Measurements from ENCODE around the gene SAMSN1.
"Not testable (repeated sequence)": the region's sequence is repeated elsewhere in the genome, so short reads cannot be mapped to it uniquely, and the experiment has no call there.

The SAMSN1 gene

DNA sequence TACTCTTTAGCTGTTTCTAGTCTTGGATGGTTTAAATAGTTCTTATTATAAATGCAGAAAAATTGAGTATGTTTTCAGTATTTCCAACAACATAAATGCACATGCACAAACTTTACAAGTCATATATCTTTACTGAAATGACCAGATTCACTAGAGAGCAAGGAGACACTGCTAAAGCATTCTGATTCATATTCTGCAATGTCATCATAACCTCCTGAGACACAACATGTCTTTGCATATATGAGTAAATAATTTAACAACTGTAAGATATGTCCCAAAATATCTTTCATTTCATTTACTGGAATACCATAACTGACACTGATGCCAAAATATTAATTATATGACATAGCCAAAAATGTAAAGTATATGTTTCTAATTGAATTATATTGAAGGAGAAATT lies 16.8 kb upstream of the SAMSN1 start:
- DNase-seq: no peak

DNA sequence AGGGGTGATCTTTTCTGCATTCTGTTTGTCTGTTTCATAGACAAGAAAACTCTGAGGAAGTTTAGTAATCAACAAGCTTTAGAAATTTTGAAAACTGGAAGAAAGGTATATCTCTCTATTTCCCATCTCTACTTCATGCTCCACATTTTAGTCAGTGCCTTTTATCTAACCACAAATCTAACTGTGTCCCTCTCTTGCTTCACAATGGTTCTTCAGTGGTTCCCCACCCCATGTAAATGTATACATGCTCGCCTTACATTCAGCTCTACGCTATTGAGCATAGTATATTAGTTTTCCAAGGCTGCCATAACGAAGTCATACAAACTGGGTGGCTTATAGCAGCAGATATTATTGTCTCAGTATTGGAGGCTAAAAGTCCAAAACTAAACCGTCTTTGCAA lies 14.4 kb upstream of the SAMSN1 start:
- no peak for DNase-seq

DNA sequence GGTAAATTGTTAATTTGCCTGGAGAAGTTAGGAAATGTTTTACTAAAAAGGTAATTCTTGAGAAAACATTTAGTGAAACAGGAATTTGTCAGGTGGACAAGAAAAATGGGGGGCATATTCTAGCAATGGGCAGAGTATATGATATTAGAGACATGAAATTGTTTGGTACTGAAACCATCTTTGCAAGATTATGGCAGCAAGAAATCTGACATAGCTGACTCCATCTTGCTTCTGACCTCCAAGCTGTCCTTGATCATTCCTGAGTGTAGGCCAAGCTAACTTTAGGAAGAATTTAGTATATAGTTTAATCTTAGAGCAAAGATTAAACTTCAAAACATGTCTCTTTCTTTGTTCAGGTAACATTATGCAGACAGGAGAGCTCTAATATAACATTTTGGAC lies 14.0 kb upstream of the SAMSN1 start:
- no peak for DNase-seq

DNA sequence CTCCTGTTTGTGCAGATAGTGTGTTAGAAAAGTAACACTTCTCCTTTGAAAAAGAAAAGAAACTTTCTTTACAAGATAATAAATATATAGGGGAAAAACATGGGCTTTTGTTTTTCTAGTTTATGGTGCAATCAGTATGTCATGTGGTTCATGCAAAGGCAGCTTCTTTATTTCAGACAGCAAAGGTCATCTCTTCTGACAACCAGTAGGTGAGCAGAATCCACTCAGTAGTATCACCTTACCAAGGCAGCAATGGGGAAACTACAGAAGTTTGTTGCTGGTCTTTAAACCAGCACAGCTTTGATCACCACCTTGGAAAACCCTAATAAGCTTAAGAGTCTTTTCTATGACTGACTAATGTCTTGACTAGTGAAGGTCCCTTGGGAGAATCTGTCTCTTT lies 13.0 kb upstream of the SAMSN1 start:
- no peak for DNase-seq

DNA sequence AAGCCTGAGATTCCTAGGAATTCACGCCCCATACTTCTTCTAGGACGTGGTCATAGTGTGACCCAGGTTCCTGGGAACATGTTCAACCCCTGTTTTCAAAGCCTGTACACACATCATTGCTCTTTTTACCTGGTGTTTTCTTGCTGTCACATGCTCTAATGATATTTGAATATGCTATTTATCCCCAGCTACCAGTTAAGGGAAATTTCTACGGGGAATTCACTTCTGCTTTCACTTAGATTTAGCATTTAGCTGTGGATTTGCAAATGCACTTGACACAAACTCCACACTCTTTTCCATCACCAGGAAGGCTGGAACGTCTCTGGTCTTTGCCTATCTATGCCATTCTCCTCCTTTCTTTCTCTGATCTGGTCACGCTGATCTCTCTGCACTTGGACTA lies 11.3 kb upstream of the SAMSN1 start:
- DNase-seq: no peak

DNA sequence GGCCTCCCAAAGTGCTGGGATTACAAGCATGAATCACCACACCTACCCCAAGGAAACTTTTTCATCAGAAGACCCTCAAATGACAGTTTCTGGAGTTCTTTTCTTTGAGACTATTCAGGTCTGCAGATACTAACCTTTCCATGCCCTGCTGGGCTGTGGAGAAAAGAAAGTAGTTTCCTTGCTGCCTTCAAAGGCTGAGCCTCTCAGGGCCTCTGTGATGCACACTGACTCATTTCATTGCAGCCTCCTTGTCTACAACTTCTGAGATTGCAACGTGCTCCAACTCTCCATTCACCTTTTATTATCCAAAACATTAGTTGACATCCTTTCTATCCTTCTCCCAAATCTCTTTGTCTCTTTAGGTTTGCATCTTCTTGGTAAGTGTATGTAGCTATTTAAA lies 8.8 kb upstream of the SAMSN1 start:
- no peak for DNase-seq

DNA sequence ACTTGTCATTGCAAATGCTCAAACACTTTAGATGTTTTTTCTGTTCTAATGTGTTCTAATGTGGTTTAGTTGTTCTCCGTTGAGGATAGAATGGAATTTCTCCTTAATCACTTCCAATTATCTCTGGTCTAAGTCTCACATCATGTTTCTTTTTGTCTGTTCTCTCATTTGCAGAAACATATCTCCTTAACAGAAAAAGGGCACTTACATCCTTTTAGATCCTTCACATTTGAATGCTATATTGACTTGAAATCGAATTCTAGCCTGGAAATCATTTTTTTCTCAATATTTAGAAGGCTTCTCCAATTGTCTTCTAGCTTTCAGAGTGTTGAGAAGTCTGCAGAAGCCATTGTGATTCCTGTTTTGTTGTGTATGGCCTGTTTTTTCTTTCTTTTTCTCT lies 7.3 kb upstream of the SAMSN1 start:
- no peak for DNase-seq

DNA sequence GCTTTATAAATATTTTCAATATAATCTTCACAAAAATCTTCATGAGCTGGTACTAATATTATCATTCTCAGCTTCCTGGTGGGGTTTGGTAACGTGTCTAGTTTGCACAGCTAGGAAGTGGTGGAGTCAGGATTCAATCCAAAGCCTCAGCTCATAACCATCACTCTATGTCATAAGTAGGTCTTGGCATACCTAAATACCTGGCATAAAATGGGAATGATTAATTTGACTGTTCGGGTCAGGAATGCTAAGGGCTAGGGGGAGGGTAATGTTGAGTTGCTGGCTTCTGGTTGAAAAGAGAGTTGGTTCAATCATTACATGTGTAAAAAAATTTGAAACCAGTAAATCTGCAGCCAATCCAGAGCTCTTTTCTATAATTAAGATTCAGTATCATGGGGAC lies 5.6 kb upstream of the SAMSN1 start:
- no peak for DNase-seq

DNA sequence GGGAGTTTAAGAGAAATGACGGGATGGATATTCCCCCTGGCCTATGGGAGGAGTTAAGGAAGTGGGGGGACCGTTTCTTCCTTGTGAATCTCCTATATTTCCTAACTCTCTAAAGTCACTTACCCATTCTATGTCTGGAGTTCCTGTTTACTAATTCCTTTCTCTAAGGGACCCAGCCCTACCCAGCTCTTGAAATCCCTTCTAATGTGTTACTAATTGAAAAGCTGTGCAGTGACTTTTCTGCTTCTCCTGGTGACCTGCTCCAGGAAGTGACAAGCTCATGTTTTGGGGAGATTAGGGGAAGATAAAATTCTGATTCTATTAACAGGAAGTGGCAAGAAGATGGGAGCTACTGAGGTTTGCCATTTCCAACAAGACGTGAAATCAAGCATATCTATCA lies 4.0 kb upstream of the SAMSN1 start:
- DNase-seq: no peak

DNA sequence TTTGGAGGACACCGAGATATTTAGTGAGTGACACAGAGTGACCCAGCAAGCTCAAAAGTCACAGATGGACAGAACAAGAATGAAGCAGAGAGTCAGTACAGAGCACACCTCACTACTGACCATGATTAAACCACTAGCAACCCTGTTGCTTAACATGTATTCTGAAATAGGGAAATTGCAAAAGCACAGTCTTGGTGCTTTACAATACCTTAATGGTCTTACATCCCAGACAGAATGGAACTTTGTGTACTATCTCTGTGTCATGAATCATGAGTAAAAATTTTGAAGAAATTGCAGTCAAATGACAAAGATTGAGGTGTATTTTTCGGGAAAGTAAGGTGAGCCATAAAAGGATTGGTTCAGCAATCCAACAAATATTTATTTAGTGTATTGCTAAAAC lies 2.7 kb upstream of the SAMSN1 start:
- no peak for DNase-seq

DNA sequence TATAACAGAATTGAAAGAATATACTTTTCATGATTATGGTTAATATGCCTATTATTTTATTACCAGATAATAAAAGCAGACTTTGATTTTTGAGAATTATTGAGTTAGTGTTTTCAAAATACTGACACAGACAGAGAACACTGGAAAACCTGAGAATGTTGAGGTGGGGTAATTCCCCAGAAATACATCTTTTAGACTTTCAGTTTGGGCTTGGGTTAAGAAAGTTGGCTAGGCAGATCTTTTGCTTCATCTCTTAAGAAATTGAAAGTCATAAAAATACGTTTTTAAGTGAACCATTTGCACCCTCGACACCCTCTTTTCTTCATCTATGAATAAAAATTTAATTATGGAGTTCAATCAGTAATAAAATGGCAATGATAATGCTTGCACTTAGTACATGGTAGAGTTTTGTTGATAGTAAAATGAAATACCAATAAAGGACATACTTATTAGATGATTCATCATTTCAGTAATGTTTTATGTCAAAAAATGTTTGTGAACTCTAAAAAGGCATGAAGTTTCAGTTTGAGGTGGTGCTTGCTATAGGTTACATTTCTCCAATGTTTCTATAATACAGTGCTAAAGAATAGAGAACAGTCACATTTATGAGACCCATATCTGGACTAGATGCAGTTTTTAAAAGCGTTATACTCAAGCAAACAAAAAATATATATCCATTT lies 1.9 kb upstream of the SAMSN1 start:
- no peak for DNase-seq

DNA sequence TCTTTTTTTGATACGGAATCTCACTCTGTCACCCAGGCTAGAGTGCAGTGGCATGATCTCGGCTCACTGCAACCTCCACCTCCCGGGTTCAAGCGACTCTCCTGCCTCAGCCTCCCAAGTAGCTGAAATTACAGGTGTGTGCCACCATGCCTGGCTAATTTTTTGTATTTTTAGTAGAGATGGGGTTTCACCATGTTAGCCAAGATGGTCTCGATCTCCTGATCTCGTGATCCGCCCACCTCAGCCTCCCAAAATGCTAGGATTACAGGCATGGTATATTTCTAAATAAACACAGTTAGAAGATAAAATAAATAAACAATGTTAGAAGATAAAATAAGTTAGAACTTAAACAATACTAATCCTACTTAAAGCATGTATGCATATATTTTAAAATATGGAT lies 604 bp upstream of the SAMSN1 start:
- not testable (repeated sequence) for DNase-seq

DNA sequence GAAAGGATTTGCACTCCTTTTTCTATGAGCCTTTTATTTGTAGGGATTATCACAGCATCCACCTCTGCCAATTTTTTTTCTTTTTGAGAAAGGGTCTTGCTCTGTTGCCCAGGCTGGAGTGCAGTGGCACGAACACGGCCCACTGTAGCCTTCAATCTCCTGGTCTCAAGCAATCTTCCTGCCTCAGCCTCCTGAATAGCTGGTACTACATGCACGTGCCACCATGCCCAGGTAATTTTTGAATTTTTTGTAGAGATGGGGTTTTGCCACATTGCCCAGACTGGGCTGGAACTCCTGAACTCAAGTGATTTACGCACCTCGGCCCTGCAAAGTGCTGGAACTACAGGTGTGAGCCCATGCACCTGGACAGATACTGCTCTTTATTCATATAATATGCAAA lies 2.1 kb downstream of the SAMSN1 start:
- no peak for DNase-seq

DNA sequence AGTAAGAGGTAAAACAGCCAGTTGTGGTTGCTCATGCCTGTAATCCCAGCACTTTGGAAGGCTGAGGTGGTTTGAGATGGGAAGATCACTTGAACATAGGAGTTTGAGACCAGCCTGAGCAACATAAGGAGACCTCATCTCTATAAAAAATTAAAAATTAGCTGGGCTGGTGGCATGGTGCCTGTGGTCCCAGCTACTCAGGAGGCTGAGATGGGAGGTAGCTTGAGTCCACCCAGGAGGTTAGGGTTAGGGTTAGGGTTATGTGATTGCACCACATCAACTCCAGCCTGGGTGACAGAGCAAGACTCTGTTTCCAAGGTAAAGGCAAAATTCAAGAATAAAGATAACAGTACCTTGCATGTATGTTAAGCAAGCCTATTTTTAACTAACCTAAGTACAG lies 3.5 kb downstream of the SAMSN1 start:
- DNase-seq: no peak

DNA sequence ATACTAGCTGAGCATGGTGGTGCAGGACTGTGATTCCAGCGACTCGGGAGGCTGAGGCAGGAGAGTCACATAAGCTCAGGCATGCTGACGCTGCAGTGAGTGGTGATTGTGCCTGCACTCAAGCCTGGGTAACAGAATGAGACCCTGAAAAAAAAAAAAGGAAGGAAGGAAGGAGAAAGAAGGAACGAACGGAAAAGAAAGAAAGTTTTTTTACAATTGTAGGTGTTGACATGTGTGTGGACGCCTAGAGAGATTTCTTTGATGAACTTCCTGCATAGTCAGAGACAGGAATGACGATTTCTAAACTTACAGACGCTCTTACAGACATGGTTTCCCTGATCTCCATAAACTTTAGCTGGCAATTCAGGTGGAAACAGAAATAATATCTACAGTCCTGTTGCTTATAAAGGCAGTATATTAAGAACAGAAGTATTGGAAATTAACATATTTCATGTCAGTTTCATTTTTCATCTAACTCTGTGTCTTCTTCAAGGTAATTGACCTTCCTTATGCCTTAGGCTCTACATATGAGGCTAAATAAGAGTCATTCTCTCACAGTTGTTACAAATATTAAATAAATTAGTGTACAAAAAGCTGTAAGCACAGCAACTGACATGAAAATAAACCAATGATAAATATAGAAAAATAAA lies 4.1 kb downstream of the SAMSN1 start:
- no peak for DNase-seq

DNA sequence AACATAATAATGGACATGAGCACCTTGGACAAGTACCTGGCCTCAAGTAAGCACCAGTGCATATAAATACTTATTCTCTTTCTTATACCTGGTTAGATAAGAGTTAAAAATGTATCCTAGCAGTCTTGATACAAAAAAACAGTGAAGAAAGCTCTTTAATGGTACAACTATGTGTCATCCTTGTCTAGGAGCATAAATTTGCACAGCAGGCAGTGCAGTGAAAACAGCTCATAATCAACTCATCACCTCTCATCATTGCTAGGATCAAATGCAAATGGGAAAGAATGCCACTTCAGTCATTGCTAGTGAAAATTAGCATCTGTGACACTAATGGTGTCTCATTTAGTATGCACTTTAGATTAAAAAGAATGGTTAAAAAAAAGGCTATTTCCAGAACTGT lies 7.6 kb downstream of the SAMSN1 start:
- no peak for DNase-seq

DNA sequence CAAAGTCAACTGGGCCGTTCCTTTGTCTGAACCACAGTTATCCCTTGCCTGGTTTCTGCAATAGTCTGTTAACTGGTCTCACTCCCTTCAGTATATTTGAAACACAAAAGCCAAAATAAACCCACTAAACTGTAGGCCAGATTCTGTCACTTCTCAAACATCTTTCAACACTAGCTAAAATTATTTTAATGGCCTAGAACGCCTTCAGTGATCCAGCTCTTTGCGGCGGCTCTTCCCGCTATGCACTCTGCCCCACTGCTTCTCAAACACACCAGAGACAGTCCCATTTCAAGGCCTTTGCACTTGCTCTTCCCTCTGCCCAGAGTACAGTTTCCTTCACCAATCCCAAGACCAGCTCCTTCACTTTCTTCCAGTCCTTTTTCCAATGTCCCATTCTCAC lies 9.2 kb downstream of the SAMSN1 start:
- DNase-seq: no peak

DNA sequence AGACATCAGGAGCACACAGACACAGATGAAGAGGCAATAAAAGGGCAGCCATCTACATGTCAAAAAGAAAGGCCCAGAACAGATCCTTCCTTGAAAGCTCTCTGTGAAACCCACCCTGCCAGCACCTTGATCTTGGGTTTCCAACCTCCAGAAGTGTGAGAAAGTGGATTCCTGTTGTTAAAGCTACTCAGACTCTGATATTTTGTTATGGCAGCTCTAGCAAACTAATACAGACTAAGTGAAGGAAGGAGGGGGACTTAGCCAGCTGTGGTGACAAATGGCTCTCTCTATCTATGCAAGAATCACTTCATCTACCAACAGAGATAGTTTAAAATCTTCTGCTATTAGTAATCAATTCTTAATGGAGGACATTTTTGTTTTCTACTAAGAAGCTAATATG lies 10.4 kb downstream of the SAMSN1 start:
- no peak for DNase-seq

DNA sequence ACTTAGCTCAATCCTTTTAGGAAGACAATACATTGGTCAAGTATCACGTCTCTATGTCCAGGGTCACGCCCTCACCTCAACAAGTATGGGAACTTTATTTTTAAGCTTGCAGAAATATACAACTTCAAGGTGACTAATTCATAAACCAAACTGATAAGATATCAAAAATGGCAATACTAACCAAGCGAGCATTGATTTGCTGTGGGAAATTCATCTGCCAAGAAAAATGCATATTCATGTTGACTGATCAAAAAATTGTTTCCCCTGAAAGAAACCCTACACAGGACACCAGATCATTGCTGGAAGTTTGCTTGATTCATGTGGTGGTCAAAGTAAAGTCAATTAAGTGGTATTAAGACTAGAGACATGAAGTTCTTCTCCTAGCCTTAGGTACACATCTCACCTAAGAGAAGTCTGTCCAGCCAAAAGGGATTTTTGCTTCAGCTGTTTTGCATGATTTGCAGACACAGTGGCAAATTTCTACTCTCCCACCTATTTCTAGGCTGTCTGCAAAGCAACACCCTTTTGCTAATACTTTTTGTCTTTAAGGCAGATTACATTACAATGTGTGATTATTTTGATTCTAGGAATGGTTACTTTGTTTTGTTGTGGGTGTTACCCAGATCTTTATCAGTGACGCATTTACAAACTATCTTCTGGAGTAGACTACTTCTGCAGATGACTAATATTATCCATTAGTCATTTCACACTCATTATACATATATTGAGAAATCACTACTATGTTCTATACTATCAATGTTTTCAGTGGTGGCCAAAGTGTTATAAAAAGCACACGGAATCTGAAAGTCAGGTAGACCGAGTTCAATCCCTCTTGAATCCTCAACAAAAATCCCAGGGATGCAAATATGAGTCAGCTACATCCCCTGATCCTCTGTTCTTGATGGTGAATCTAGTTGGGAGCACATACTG lies 12.4 kb downstream of the SAMSN1 start:
- no peak for DNase-seq

DNA sequence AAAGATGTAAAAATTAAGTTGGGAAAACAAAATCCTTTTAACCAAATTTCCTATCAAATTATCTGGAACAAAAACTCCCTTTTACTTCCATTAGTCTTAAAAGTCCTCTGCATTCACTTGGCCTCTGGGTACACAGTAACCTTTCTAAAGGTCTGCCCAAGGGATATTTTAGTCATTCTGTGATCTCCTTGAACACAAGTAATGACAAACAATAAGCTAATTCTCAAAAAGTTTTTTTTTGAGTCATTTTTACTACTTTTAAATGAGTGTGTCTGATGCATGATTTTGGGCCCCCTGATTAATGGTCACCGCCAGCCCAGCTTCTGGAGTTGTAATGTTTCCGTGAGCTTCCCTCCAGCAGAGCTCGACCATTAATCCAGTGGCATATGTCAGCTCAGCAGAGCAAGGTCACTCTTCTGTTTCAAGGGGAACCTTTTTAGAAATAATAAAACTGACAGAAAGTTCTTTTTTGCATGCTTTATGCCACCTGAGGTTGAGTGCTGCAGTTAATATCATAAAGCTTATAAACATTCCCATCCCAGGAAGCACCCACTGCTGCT lies 14.3 kb downstream of the SAMSN1 start:
- DNase-seq: no peak

DNA sequence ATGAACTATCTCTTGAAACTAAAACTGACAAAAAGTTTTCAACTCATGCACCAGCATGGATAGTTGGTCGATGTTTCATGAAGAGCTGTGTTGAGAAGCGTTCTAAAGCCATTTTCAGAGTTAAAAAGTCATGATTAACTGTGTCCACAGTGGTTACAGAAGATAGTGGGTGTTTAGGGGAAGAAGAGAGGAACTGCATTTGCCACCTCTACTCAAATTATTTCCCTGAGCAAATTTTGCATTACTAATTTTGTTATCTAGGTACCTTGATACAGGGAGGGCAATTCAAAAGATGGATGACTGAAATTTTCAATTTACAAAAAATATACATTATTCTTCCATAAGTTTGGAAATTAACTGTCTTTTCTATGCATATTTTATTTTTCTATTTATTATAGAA lies 15.5 kb downstream of the SAMSN1 start:
- no peak for DNase-seq

DNA sequence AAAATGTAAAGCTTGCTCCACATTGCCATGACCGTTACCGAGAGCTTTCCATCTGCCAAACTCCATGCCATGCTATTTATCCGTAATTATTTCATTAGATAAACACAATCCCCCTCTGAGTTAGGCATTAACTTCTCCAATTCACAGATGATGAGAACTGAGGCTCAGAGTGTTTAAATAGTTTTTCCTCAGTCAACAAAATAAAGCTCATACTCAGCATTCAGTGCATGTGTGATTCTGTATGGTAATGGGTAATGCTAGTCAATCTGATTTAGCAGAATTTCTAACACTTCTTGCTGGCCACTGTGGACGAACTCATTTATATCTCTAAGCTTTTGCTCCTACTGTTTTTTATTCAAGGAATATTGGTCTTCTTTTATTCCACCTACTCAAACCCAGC lies 17.3 kb downstream of the SAMSN1 start:
- no peak for DNase-seq

All from activated gamma-delta T cell (primary cell).